HG03280 (cell line): ENCODE results near the gene ARMC7.
"Not testable (repeated sequence)": the region's sequence is repeated elsewhere in the genome, so short reads cannot be mapped to it uniquely, and the experiment has no call there.

Experiments
- ATAC-seq: cut with Tn5 transposase; IDR thresholded peaks from one replicate; pipeline ENCODE4 v1.9.1; 2021; ENCODE audit warnings: mild to moderate bottlenecking, moderate library complexity; ENCODE audit not compliant: unreplicated experiment

ARMC7 gene

GRCh38 chr17:75152523-75152921, 42.8 kb downstream of the ARMC7 start:
- ATAC-seq: no peak

- no peak for ATAC-seq
Observed at GRCh38 chr17:75152922-75153779, 43.4 kb downstream of the ARMC7 start.

- ATAC-seq: peak; percentile 10
Observed at GRCh38 chr17:75153780-75154194, 44.0 kb downstream of the ARMC7 start.

- ATAC-seq: peak; percentile 95
Observed at GRCh38 chr17:75154195-75155106, 44.7 kb downstream of the ARMC7 start, which contains the start of gene JPT1. JPT1 (minus strand) TSS chr17:75154512; CDS start chr17:75154397, 115 bp downstream.

- ATAC-seq: no peak
Observed at GRCh38 chr17:75155191-75155601, 45.4 kb downstream of the ARMC7 start.

GRCh38 chr17:75158480-75158879, 48.7 kb downstream of the ARMC7 start:
- ATAC-seq: not testable (repeated sequence)

GRCh38 chr17:75159196-75160031, 49.6 kb downstream of the ARMC7 start:
- ATAC-seq: no peak

- ATAC-seq: no peak
Observed at GRCh38 chr17:75160211-75160610, 50.4 kb downstream of the ARMC7 start.

- no peak for ATAC-seq
Observed at GRCh38 chr17:75163074-75163473, 53.3 kb downstream of the ARMC7 start.

GRCh38 chr17:75164606-75165005, 54.8 kb downstream of the ARMC7 start:
- not testable (repeated sequence) for ATAC-seq

- ATAC-seq: no peak
Observed at GRCh38 chr17:75168998-75169397, 59.2 kb downstream of the ARMC7 start.

- ATAC-seq: no peak
Observed at GRCh38 chr17:75173526-75173925, 63.8 kb downstream of the ARMC7 start.

- ATAC-seq: no peak
Observed at GRCh38 chr17:75174996-75175395, 65.2 kb downstream of the ARMC7 start.

- no peak for ATAC-seq
Observed at GRCh38 chr17:75176625-75177024, 66.9 kb downstream of the ARMC7 start.

GRCh38 chr17:75178453-75178852, 68.7 kb downstream of the ARMC7 start:
- ATAC-seq: no peak
